GM23338 (cell line): Measurements from ENCODE around the gene VTA1. TPM values are rescaled to one million over a fixed set of nuclear protein-coding genes. Genes with fewer than 3 reads are reported as not detected.

Experiments used
- ATAC-seq: fragments of 200-7000 bp; cut with Tn5 transposase; 3 replicates; pipeline ENCODE4 v1.9.1; 2020
- DNase-seq: peaks from one replicate; pipeline ENCODE4 v3.0.0-alpha.2; 2015; ENCODE audit warnings: low spot score
- H2AFZ ChIP-seq: fragments of 200-600 bp; sonication (generic); 2 replicates; pipeline ENCODE4 v1.8.0; 2016; ENCODE audit warnings: antibody characterized with exemption, mild to moderate bottlenecking, moderate library complexity
- H3F3A ChIP-seq: fragments of 200-600 bp; sonication (generic); replicated peaks from 2 replicates; pipeline ENCODE4 v1.8.0; 2017; ENCODE audit warnings: antibody characterized with exemption, mixed run types, low read depth
- H3K27ac ChIP-seq: fragments of 200-600 bp; sonication (generic); 2 replicates; pipeline ENCODE4 v1.6.1; 2016; ENCODE audit warnings: low read depth
- H3K27me3 ChIP-seq: fragments of 200-600 bp; sonication (generic); 2 replicates; pipeline ENCODE4 v1.8.0; 2016; ENCODE audit warnings: mild to moderate bottlenecking, mixed run types, moderate library complexity; ENCODE audit not compliant: insufficient read depth
- H3K36me3 ChIP-seq: fragments of 200-600 bp; sonication (generic); 2 replicates; pipeline ENCODE4 v1.8.0; 2016; ENCODE audit warnings: mild to moderate bottlenecking; ENCODE audit not compliant: insufficient read depth
- H3K4me1 ChIP-seq: fragments of 200-600 bp; sonication (generic); 2 replicates; pipeline ENCODE4 v1.8.0; 2016; ENCODE audit warnings: mild to moderate bottlenecking, moderate library complexity; ENCODE audit not compliant: insufficient read depth
- H3K4me2 ChIP-seq: fragments of 200-600 bp; sonication (generic); 2 replicates; pipeline ENCODE4 v1.7.1; 2017; ENCODE audit warnings: mixed run types
- H3K4me3 ChIP-seq: fragments of 200-600 bp; sonication (generic); 2 replicates; pipeline ENCODE4 v1.6.1; 2016; ENCODE audit warnings: mixed run types
- H3K79me2 ChIP-seq: fragments of 200-600 bp; sonication (generic); replicated peaks from 2 replicates; pipeline ENCODE4 v1.8.0; 2017; ENCODE audit warnings: mild to moderate bottlenecking; ENCODE audit not compliant: insufficient read depth
- H3K9me2 ChIP-seq: fragments of 200-600 bp; sonication (generic); 2 replicates; pipeline ENCODE4 v1.8.0; 2017; ENCODE audit not compliant: insufficient read depth
- H4K20me1 ChIP-seq: fragments of 200-600 bp; sonication (generic); replicated peaks from 2 replicates; pipeline ENCODE4 v1.8.0; 2017; ENCODE audit warnings: mild to moderate bottlenecking; ENCODE audit not compliant: insufficient read depth
- H3K27ac Mint-ChIP-seq: 2 replicates; pipeline ENCODE4 v1.8.0; 2020; ENCODE audit warnings: inconsistent platforms, mild to moderate bottlenecking, moderate library complexity, mixed read lengths
- H3K27me3 Mint-ChIP-seq: 3 replicates; pipeline ENCODE4 v1.8.0; 2022; ENCODE audit warnings: low read depth, mild to moderate bottlenecking, moderate library complexity, mixed read lengths, inconsistent platforms; ENCODE audit not compliant: insufficient read depth, poor library complexity
- H3K36me3 Mint-ChIP-seq: 3 replicates; pipeline ENCODE4 v1.8.0; 2021; ENCODE audit warnings: low read depth, mild to moderate bottlenecking, inconsistent platforms, moderate library complexity, mixed read lengths
- H3K4me1 Mint-ChIP-seq: 3 replicates; pipeline ENCODE4 v1.8.0; 2020; ENCODE audit warnings: mild to moderate bottlenecking, inconsistent platforms, mixed read lengths
- H3K4me3 Mint-ChIP-seq: 3 replicates; pipeline ENCODE4 v1.8.0; 2021; ENCODE audit warnings: moderate library complexity, mild to moderate bottlenecking, inconsistent platforms, mixed read lengths
- H3K9me3 Mint-ChIP-seq: 3 replicates; pipeline ENCODE4 v1.8.0; 2020; ENCODE audit warnings: moderate library complexity, mild to moderate bottlenecking, inconsistent platforms, mixed read lengths
- CTCF ChIP-seq, 2 experiments: fragments of 200-600 bp in 1 of 2; sonication (generic) in 1 of 2; conservative IDR thresholded peaks; 2 replicates each; pipeline versions ENCODE4 v1.5.1 to v1.6.1; 2016 to 2017; ENCODE audit warnings: antibody characterized with exemption in 2 of 2, low read depth in 2 of 2, mild to moderate bottlenecking in 2 of 2, moderate library complexity in 1 of 2
- ETS1 ChIP-seq: IDR thresholded peaks from 2 replicates; pipeline ENCODE4 v1.6.1; 2016; ENCODE audit warnings: antibody characterized with exemption
- EZH2 ChIP-seq: fragments of 200-600 bp; sonication (generic); IDR thresholded peaks from one replicate; pipeline ENCODE4 v1.8.0; 2017; ENCODE audit warnings: antibody characterized with exemption, mild to moderate bottlenecking, low read depth; ENCODE audit not compliant: unreplicated experiment
- EZH2phosphoT487 ChIP-seq: fragments of 200-600 bp; sonication (generic); IDR thresholded peaks from one replicate; pipeline ENCODE4 v1.8.1; 2018; ENCODE audit warnings: antibody characterized with exemption; ENCODE audit not compliant: unreplicated experiment
- NANOG ChIP-seq: IDR thresholded peaks from 2 replicates; pipeline ENCODE4 v1.6.1; 2016; ENCODE audit warnings: antibody characterized with exemption, borderline replicate concordance
- POLR2AphosphoS5 ChIP-seq: IDR thresholded peaks from 2 replicates; pipeline ENCODE4 v1.6.1; 2016; ENCODE audit warnings: antibody characterized with exemption, low read depth
- REST ChIP-seq: IDR thresholded peaks from one replicate; pipeline ENCODE4 v1.6.1; 2018; ENCODE audit warnings: antibody characterized with exemption; ENCODE audit not compliant: unreplicated experiment
- ZNF114 ChIP-seq: fragments of 250-450 bp; sonication (Bioruptor Pico); IDR thresholded peaks from 2 replicates; pipeline ENCODE4 v1.5.0; 2020; ENCODE audit warnings: mild to moderate bottlenecking, moderate library complexity
- ZNF331 ChIP-seq: fragments of 250-450 bp; sonication (Bioruptor Pico); IDR thresholded peaks from 2 replicates; pipeline ENCODE4 v1.5.0; 2020; ENCODE audit warnings: low read depth, mild to moderate bottlenecking, moderate library complexity
- ZNF462 ChIP-seq: fragments of 250-450 bp; sonication (Bioruptor Pico); IDR thresholded peaks from 2 replicates; pipeline ENCODE4 v1.5.0; 2020; ENCODE audit warnings: mild to moderate bottlenecking, moderate library complexity
- polyA plus RNA-seq: library from polyadenylated mRNA; unstranded; fragments of >200 nt; fragmentation: Nextera tagmentation; extraction: Ambion mirVana; gene quantifications from 2 replicates; pipeline ENCODE4 v1.2.1, GENCODE V29; 2016
- total RNA-seq: library from RNA; depleted of rRNA; stranded (reverse); fragments of >200 nt; shearing (Covaris generic); gene quantifications from 2 replicates; pipeline ENCODE4 v1.2.3, GENCODE V29; 2014

VTA1 gene
- total and polyA plus RNA-seq, 2 experiments from 2014 or later: 102 to 104 TPM

GRCh38 chr6:142183351-142183750 is 36.3 kb downstream of the VTA1 start:
- Histone ChIP-seq H3F3A (no peaks in the 10 kb centered on the region), H3K27me3 (no peaks in the 10 kb centered on the region), H3K4me1 (no peaks in the 10 kb centered on the region), H3K79me2 (no peaks in the 10 kb centered on the region), H3K36me3 (no peaks in the 10 kb centered on the region), H2AFZ (no peak overlapping the region), H3K4me2 (no peak overlapping the region), H4K20me1 (no peaks in the 10 kb centered on the region), H3K9me2 (no peaks in the 10 kb centered on the region), H3K27ac (no peak overlapping the region), H3K4me3 (no peak overlapping the region)
- H3K36me3 Mint-ChIP-seq: no peaks in the 10 kb centered on the region
- H3K27me3 Mint-ChIP-seq: no peaks in the 10 kb centered on the region
- H3K27ac Mint-ChIP-seq: no peak overlapping the region
- H3K9me3 Mint-ChIP-seq: no peaks in the 10 kb centered on the region
- DNase-seq (no peak), ATAC-seq (no peak)
- H3K4me3 Mint-ChIP-seq: no peak overlapping the region
- H3K4me1 Mint-ChIP-seq: no peaks in the 10 kb centered on the region; the same call in 2 of the 3 replicates
- TF ChIP-seq ZNF331 (CRISPR knock-in tag) (no peak), ETS1 (no peak), NANOG (no peak), EZH2phosphoT487 (no peak)

GRCh38 chr6:142184307-142184706 is 37.2 kb downstream of the VTA1 start:
- Histone ChIP-seq H4K20me1 (no peaks in the 10 kb centered on the region), H3K4me3 (no peak overlapping the region), H3K4me2 (no peak overlapping the region), H3K36me3 (no peaks in the 10 kb centered on the region), H2AFZ (no peak overlapping the region), H3K9me2 (no peaks in the 10 kb centered on the region), H3K79me2 (no peaks in the 10 kb centered on the region), H3K4me1 (no peaks in the 10 kb centered on the region), H3K27ac (no peak overlapping the region), H3K27me3 (no peaks in the 10 kb centered on the region), H3F3A (no peaks in the 10 kb centered on the region)
- Mint-ChIP-seq H3K4me1 (no peaks in the 10 kb centered on the region; the same call in 2 of the 3 replicates), H3K27ac (peak overlapping the region; percentile 29; the same call in 1 of the 2 replicates), H3K36me3 (0 out of 3 replicates have a peak, but pooled peaks cover 4% of the 10 kb centered on the region), H3K4me3 (no peak overlapping the region), H3K9me3 (no peaks in the 10 kb centered on the region), H3K27me3 (no peaks in the 10 kb centered on the region)
- ATAC-seq: no peak
- DNase-seq: no peak
- TF ChIP-seq ZNF114 (CRISPR knock-in tag) (no peak), ZNF462 (no peak), POLR2AphosphoS5 (no peak), CTCF (conservative IDR thresholded peaks at IDR 0.05; ENCODE audit: low read depth in 2 of 2) (no peak), REST (no peak), NANOG (no peak), EZH2 (no peak)
